ENCODE data around the gene TMEM89. TPM values are rescaled to one million over a fixed set of nuclear protein-coding genes. Genes with fewer than 3 reads are reported as not detected.

The TMEM89 gene
- total RNA-seq, 1 experiment from 2014 or later: not detected

DNA sequence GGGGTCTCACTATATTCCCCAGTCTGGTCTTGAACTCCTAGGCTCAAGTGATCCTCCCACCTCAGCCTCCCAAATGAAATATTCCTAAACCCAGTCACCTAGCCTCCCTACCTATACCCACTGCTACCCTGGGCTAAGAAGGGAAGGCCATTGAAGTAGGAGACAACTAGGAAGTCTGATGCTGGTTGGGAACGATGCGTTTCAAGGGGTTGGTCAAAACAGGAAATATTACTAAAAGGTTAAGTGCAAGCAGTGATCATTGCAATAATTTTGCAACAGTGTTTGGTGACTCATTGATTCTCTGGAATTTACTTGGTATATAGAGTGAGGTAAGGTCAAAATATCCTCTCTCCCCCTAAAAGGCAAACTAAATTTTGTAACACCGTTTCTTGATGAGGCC, 7.5 kb downstream of the TMEM89 start:
- DNase-seq (ENCODE audit: low read depth): no peak

DNA sequence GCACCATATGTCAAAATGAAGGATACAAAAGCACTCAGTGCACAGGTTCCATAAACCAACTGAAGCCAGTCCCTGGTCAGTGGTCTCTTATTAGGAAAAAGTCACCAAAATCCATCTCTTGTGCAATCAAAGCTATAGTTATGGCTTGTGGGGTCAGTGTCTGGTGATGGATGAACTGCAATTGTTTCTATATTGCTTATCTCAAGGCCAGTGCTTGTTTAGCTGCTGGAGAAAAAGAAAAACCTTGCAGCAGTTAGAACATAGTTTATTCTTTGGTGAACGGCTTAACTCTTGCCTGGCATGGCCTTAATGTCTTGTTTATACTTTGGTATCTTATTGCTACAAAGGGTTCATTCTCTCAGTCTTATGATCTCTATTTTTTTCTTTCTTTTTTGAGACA, 9.3 kb downstream of the TMEM89 start:
- DNase-seq (ENCODE audit: low read depth): no peak

DNA sequence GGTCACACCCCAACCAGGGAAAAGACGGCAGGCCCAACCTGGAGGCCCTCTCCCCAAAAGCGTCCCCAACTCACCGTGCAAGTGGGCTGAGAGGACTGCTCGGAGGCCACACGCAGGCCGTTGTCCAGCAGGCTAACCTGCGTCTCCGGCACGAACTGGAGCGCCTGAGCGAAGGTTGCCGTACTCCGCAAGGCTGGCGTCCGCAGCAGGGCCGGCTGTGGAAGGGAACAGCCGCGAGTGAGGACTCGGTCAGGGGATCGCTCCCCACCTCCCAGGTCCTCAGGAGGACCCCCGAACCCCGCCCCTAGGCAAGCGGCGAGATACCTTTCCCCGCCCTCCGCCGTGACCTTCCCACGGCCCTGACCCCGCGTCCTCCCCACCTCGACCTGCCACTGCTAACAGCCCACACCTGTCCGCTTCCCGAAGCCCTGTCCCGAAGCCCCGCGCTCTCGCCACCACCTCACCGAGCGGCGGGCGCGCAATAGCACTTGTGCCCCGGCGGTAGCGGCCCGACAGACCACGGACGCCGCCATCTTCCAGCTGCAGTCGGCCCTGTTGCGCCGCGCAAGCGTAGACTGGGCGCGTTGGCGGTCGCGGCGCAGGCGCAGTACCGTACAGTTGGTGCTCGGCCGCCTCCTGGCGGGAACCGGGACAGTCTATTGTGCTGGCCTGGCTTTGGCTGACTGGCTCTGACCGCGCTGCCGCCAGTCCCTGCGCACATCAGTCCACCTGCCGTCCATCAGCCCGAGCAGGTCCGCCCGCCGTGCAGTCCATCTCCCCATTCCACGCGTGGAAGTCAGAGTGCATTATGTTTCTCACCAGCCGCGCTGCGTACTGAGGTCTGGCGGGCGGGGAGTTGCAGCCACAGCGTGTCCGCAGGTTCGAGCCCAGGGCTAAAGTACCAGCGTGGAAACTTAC, 12.2 kb downstream of the TMEM89 start, which contains the start of gene UQCRC1:
Gene UQCRC1 (minus strand): TSS at position 559 of the 918 bp plus-strand sequence. CDS start 26 bp downstream, at position 533.
- DNase-seq (ENCODE audit: low read depth): peak; percentile 95

DNA sequence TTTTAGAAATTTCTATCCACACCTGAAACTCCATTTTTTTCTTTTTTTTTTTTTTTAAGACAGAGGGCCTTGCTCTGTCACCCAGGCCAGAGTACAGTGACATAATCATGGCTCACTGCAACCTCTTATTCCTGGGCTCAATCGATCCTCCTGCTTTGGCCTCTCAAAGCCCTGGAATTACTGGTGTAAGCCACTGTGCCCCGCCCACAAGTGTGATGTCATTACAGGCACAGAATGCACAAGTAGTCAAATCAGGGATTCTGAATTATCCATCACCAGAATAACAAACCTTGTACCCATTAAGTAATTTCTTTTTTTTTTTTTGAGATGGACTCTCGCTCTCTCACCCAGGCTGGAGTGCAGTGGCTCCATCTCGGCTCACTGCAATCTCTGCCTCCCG, 14.1 kb downstream of the TMEM89 start:
- no peak for DNase-seq (ENCODE audit: low read depth)

DNA sequence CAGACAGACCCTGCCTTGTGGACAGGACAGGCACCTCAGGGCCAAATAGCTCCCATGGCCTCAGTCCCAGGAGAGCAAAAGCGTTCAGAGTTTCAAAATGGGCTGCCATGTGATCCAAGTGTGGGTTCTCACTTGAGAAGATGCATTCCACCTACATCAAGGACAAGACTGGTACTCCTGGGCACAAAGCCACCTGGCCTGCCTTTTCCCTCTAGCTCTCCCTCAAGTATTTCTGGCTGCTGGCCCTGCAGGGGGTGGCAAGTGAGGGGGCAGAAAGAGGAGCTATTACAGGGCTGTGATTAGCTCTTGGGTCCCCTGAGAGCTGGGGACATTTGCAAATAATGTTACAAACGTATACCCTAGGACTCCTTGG, 20.0 kb downstream of the TMEM89 start:
- DNase-seq (ENCODE audit: low read depth): no peak

DNA sequence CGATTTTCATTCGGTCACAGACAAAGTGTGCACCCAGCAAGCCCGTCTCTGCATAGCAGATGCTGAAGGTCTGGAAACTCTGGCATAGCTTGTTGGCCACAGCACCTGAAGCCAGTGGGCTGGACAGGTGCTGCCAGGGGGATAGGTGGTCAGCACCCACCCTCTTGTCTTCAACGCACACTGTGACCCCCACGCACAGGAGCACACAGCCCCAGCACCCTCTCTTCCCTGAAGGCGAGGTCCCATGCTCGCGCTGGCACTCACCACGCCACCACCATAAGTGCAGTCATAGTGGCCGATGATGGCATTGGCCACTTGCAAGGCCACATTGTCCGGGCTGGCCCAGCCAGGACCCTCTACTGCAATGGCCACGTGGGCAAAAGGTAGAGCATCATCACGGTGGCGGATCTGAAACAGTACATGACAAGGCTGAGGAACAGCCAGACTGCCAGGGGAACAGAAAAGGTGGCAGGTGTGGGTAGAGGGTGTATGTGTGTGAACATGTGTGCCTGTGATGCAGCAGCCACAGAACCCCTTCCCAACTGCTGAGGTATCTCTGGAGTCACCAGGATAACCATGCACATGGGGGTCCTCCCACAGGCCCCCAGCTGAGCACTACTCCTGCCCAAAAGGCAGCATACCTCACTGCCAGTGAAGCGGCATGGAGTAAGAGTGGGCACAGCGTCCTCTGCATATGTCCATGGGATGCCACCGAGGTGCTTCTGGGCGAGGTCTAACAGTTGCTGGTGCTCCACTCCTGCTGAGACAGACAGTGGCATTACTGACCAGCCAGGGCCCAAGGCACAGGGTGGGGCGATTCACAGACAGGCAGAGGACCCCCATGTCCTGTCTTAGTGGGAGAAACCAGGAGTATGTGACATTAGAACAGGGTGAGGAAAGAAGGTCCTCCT, 20.6 kb downstream of the TMEM89 start:
- no peak for DNase-seq (ENCODE audit: low read depth)

DNA sequence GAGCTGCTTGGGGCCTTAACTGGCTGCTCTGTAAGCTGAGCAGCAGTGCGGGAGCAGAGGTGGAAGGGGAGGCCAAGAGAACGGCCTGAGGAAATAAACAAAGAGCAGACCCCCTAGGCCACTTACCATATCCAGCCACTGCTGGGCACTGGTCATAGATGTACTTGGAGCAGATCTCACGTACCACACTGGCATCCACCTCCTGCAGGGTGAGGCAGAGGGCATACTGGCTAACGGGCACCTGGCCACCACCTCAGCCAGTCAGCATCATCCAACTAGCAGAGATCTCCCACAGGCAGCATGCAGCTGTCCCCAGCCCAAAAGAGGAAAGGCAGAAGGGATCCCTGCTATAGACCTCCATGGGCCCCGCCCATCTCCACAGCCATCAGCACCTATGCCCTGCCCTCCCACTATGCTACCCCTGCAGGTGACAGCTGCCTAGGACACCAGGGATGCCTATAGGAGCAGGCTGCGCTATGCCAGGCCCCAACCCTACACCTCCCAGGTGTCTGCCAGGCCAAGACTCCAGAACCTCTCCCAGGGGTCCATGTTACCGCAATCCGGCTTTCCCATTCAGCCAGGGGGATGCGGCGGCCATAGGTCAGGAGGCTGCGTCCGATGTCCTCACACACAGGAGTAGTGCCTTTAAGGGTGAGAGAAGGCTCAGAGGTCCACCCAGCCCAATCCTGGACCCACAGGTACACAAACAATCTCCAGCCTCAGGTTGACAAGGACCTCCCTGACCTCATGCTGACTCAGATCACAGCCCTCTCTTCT, 21.9 kb downstream of the TMEM89 start:
- no peak for DNase-seq (ENCODE audit: low read depth)

DNA sequence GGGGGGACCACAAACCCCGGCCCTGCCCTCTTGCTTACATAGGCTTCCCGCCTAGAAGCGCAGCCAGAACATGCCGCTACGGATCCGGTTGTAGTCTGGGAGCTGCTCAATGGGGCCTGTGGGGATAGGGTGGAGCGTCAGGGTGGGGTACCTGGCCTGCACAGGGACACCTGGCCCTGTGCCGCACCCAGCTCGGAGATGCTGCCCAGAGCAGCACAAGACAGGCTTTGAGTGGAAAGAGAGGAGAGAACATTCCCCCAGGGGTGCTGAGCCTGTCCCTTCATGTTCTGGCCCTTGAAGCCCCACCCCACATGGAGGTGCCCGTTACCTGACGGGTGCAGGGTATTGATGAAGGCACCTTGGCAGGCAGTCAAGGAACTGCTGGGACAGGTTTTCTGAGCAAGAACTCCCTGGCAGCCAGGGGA, 22.5 kb downstream of the TMEM89 start:
- no peak for DNase-seq (ENCODE audit: low read depth)

DNA sequence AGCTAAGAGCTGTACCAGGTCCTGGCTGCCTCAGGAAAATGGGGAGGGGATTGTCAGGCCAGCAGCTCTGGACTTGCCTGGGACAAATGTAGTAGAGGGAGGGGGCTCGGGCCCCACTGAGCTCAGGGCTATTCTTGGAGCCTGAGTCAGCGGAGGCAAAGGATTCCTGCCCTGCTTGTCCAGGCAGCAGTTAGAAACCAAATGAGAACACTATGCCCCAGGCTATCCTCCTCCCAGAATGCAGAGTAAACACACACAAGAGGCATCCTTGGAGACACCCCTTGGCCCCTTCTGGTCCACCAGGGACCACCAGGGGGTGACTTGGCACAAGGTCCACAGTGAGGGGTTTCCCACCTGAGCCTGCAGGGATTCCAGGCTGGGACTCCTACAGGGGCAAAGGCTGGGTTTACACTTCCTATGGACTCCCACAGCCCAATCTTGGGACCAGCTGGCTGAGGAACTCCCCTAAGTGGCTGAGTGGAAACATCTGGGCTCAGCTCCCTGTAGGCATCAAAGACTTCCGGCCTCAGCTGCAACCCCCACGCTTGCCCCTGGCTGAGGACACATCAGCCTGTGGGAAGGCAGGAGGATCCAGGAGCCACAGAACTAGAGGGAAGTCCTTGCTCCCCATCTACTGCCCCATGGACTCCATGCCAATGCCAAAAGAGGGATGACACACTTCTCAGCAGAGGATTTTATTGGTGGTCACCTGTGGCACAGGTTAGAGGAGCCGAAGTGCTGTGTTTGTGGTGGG, 23.1 kb downstream of the TMEM89 start:
- DNase-seq (ENCODE audit: low read depth): peak; percentile 94

DNA sequence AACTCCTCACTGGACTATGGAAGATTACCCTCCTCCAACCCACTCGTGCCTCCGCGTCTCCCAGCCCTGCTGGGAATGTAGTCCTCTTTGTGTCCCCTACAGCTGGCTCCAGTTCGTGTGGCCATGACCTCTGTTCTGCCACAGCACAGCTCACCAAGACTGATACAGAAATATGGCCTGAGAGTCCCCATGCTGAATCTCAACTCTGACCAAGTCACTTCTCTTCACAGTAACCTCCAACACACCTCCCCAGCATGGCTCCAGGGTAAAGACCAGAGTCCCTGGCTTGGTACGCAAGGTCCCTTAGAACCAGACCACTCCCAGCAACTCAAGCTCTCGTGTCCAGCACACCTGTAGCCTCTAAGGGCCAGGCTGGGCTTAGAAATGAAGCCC, 24.2 kb downstream of the TMEM89 start:
- no peak for DNase-seq (ENCODE audit: low read depth)

DNA sequence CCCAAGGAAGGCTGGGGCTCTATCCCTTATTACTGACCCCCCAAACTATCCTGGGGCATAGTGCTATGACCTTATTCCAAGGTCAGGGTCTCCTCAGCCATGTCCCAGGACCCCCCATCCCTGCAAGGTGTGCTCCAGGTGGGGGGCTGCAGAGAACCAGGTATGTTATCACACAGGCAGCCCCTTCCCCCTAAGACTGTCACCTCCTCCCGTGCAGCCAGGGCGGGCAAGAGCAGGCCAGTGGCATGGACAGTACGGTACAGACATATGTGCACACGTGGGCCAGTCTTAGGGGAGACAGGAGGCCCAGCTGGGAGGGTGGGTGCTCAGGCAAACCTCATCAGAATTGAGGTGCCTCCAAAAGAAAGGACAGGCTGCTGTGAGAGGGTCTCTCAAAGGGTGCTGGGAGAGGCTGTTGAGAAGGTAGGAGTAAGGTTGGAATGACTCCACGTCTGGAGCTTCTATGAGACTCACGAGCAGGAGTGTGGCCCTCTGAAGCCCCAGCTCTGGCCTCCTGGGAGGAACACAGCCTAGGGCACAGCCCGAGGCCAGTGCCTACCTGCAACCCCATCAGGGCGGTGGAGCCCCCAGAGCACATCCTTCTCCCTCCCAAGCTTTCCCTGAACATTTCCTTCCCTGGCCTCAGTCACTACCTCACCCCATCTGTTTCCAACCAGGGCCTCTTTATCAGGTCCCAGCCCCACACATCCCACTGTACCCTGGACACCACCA, 24.7 kb downstream of the TMEM89 start:
- DNase-seq (ENCODE audit: low read depth): no peak

DNA sequence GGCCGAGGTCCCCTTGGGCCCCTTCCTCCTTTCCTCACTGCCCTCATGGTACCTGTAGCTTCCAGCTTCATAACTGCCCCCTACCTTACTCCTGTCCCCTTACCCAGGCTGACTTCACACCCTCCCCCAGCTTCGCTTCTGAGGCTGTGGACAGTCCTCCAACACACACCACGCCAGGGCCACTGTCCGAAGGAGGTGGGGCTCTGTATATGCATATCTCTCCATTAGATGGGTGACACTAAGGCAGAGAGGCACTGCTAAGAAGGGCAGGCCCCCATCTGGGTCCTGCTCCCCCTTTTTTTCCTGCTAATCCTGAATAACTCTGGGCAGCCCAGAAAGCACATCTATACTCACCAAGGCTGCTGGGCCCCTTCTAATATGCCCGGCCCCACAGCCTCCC, 25.4 kb downstream of the TMEM89 start:
- DNase-seq (ENCODE audit: low read depth): no peak

DNA sequence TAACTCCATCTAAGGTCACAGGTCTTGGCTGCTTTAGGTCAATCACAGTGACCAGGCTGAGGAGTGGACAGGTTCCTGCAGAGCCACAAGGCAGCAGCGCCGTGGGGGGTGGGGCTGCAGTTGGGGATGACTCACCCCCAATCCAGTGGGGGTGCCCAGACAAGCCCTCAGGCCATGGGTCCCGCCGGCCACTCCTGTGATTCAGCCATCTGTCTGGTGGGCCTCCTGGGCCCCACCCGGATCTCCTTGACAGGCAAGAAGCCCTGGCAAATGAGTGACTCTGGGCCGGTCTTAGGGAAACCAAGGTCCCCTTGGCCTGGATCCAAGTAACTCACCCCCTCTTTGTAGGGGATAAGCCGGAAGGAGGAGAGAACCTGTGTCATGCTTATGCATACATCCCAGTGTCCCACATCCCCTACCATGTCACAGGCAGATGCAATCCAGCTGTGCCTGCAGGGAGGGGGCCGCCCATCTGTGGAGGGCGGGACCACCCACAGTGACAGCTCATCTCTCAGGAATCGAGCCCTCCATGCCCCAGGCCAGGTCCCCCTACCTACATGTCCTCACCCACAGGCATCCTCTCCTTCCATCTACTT, 25.9 kb downstream of the TMEM89 start:
- DNase-seq (ENCODE audit: low read depth): peak; percentile 97

DNA sequence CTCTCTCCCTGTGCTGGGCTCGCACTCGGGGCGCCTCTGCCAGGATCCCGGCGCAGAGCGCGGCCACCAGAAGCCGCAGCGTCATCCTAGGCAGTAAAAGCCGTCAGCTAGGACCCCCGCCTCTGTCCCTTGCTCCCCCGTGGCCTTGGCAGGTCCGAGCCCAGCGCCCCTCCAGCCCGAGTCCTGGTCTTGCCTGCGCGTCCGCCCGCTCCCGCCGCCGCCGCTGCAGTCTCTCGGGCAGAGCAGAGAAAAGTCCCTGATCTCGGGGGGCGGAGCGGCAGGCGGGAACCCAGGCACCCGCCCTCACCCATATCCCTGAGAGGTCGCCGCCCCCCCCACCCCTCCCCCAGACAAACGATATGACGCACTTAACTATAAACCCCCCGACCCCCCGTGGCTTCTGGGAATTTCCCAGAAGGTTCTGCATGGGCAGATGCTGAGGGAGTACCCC, 26.5 kb downstream of the TMEM89 start, which contains the start of gene COL7A1:
Gene COL7A1 (minus strand): TSS at position 255 of the 451 bp plus-strand sequence. CDS start 170 bp downstream, at position 85.
- DNase-seq (ENCODE audit: low read depth): no peak

DNA sequence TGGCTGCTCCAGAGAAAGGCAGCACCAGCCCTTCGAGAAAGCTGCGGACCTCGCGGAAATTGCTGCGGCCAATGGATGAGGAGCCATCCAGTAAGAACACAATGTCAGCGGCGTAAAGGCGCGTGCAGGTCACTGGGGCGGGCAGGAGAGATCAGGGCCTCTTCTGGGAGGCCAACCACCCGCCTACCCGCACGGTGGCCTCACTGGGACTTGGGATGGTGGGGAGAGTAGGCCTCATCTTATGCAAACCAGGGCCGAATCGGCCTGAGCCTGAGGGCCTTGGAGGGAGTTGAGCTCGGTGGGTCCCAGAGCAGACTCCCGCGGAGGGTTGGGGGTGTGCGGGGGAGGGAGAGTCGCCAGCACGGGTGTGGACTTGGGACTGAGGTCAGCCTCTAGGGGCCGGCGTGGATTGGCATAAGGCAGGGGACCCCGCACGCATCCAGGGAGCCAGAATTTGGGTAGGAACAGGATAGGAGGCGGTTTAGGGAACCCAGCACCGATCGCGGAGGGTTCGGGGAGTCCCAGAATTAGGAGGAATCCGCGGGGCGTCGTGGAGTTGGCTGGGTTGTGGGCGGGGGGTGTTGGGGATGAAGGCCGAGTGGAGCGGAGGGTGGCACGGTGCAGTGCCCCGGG, 27.0 kb downstream of the TMEM89 start:
- peak; percentile 32 for DNase-seq (ENCODE audit: low read depth)

DNA sequence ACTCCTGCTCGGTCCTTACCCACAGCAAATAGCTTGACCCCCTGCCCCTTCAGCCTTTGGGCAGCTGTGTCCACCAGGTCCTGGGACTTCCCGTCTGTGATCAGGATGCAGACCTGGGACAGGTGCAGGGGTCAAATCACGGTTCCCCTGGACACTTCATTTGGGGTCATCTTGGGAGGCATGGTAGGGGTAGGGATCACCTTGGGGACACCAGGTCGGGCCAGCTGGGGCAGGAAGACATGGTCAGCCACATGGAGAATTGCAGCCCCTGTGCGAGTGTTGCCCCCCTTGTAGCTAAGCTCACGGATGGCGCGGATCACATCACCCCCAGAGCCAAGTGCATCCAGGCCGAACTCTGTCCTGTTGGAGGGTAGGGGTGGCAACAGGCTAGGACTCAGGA, 28.2 kb downstream of the TMEM89 start:
- DNase-seq (ENCODE audit: low read depth): no peak

DNA sequence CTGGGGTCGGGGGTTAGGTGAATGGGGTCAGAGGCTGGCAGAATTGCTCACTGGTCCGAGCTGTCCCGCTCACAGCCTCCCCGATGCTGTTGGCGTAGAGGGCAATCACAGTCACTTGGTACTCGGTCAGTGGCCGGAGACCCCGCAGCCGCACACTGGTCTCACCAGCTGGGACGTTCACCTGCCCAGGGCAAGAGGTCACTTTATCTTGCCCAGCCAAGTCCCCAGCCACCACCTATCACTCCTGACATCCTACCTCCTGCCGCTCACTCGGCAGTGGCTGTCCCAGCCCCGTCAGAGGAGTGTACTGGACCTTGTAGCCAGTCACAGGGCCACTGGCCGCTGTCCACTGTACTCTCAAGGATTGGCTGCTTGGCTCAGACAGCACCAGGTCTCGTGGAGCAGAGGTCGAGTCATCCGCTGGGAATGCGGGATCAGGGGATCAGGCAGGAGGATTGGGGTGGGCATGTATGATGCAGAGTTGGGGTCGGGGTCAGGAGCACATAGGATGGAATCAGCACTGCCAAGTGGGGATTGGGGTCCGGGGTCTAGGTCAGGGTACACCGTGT, 29.0 kb downstream of the TMEM89 start:
- no peak for DNase-seq (ENCODE audit: low read depth)

DNA sequence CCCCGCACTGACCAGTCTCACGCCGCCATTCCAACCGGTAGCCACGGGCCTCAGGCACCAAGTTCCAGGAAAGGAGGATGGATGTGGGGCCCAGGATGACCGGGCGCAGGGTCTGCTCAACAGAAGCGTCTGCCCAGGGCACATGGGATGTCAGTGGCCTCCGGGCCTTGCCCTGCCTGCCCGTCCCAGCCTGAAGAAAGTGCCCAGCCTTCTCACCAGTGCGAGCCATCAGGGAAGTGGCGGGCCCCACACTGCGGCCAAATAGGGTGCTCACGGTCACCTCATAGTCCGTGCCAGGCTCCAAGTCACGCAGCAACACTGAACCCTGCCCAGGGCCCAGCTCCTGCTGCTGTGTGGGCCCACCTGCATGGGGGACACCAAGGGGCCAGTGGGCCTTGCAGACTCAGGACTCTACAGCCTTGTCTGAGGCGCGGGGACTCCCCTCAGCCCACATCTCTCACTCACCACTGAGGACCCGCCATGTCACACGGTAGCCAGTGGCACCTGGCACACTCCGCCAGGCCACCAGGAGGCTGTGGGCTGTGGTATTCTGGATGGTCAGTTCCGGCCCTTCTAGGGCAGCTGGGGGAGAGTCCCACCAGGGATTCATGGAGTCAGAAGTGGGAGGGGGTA, 29.6 kb downstream of the TMEM89 start:
- no peak for DNase-seq (ENCODE audit: low read depth)
